ENCODE measurements around the gene A2ML1. TPM values are rescaled to one million over a fixed set of nuclear protein-coding genes. Genes with fewer than 3 reads are reported as not detected.
"Not testable (repeated sequence)": the region's sequence is repeated elsewhere in the genome, so short reads cannot be mapped to it uniquely, and the experiment has no call there.

A2ML1 gene
- total RNA-seq, 4 donors from 2014 or later, result 0.40 to 17.1 (median 2.4) TPM

DNA sequence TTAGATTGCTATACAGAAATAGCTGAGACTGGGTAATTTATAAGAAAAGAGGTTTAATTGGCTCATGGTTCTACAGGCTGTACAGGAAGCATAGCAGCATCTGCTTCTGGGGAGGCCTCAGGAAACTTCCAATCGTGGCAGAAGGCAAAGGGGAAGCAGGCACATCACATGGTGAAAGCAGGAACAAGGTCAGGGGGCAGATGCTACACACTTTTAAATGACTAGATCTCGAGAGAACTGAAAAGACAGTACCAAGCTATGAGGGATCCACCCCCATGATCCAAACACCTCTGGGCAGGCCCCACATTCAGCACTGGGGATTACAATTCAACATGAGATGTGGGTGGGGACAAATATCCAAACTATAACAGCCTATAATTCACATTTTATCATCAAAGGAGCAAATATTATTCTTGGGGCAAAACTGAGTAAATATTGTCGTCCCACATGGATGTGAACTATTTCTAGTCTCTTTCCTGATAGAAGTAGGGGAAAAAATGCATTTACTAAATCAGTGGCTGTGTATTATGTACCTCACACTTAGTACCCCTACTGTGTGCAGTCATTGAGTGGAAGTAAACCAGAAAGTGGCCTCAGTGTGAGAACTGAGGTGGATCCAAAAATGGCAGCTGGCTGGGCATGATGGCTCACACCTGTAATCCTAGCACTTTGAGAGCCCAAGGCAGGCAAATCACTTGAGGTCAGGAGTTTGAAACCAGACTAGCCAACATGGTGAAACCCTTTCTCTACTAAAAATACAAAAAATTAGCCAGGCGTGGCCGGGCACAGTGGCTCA, 25.4 kb upstream of the A2ML1 start:
- TF ChIP-seq POLR2AphosphoS5 (IDR thresholded peaks at IDR 0.05) (no peak), POLR2A (IDR thresholded peaks at IDR 0.05) (no peak), EP300 (IDR thresholded peaks at IDR 0.05) (no peak)
- TF ChIP-seq, protein P1, sequence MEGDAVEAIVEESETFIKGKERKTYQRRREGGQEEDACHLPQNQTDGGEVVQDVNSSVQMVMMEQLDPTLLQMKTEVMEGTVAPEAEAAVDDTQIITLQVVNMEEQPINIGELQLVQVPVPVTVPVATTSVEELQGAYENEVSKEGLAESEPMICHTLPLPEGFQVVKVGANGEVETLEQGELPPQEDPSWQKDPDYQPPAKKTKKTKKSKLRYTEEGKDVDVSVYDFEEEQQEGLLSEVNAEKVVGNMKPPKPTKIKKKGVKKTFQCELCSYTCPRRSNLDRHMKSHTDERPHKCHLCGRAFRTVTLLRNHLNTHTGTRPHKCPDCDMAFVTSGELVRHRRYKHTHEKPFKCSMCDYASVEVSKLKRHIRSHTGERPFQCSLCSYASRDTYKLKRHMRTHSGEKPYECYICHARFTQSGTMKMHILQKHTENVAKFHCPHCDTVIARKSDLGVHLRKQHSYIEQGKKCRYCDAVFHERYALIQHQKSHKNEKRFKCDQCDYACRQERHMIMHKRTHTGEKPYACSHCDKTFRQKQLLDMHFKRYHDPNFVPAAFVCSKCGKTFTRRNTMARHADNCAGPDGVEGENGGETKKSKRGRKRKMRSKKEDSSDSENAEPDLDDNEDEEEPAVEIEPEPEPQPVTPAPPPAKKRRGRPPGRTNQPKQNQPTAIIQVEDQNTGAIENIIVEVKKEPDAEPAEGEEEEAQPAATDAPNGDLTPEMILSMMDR (IDR thresholded peaks at IDR 0.05), result no peak
- no peaks in the 10 kb centered on the region for H3K36me3 ChIP-seq
- H3K4me1 ChIP-seq, result no peaks in the 10 kb centered on the region
- no peak overlapping the region for H3K27ac ChIP-seq
- WGBS, 2 donors (ENCODE audit: low coverage in 1 of 2), result 80 to 86% methylated on average over 4 to 5 of the region's 5 CpGs
- H3K9me3 ChIP-seq, result no peaks in the 10 kb centered on the region
- H3K27me3 ChIP-seq, result no peaks in the 10 kb centered on the region
- H3K4me3 ChIP-seq, result no peak overlapping the region
- ATAC-seq, result no peak

DNA sequence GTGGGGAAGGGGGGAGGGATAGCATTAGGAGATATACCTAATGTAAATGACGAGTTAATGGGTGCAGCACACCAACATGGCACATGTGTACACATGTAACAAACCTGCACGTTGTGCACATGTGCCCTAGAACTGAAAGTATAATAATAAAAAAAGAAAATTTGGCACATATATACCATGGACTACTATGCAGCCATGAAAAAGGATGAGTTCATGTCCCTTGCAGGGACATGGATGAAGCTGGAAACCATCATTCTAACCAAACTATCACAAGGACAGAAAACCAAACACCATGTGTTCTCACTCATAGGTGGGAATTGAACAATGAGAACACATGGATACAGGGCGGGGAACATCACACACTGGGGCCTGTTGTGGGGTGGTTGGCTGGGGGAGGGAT, 21.2 kb upstream of the A2ML1 start:
- not testable (repeated sequence) for H3K4me1 ChIP-seq, H3K27ac ChIP-seq, ATAC-seq, H3K9me3 ChIP-seq, H3K27me3 ChIP-seq, H3K4me3 ChIP-seq, H3K36me3 ChIP-seq
- 67 to 75% methylated on average over 1 of the region's 3 CpGs for WGBS, 2 donors (ENCODE audit: low coverage in 1 of 2)

DNA sequence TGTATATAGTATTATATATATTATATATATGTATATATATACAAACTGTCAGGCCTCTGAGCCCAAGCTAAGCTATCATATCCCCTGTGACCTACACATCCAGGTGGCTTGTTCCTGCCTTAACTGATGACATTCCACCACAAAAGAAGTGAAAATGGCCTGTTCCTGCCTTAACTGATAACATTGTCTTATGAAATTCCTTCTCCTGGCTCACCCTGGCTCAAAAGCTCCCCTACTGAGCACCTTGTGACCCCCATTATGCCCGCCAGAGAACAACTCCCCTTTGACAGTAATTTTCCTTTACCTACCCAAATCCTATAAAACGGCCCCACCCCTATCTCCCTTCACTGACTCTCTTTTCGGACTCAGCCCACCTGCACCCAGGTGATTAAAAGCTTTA, 17.6 kb upstream of the A2ML1 start:
- WGBS, 2 donors (ENCODE audit: low coverage in 1 of 2), result 80% methylated on average over 3 of the region's 3 CpGs; no CpG with 5 or more reads in 1 of the 2 donors

DNA sequence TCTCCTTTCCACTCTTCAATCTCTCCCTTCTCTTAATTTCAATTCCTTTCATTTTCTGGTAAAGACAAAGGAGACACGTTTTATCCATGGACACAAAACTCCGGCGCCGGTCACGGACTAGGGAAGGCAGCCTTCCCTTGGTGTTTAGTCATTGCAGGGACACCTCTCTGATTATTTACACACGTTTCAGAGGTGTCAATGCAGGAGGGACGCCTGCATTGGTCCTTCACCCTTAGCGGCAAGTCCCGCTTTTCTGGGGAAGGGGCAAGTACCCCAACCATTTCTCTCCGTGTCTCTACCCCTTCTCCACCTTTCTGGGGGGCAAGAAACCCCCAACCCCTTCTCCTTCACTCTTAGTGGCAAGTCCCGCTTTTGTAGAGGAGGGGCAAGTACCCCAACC, 16.9 kb upstream of the A2ML1 start:
- not testable (repeated sequence) for H3K27ac ChIP-seq, ATAC-seq, H3K36me3 ChIP-seq, H3K27me3 ChIP-seq, H3K4me3 ChIP-seq, H3K9me3 ChIP-seq, H3K4me1 ChIP-seq
- 88% methylated on average over 9 of the region's 11 CpGs; no CpG with 5 or more reads in 1 of the 2 donors for WGBS, 2 donors (ENCODE audit: low coverage in 1 of 2)

More for the DNA sequence above, 17.6 kb upstream of the A2ML1 start:
- not testable (repeated sequence) for H3K4me3 ChIP-seq, H3K9me3 ChIP-seq, H3K4me1 ChIP-seq, ATAC-seq, H3K27me3 ChIP-seq, H3K36me3 ChIP-seq, H3K27ac ChIP-seq

DNA sequence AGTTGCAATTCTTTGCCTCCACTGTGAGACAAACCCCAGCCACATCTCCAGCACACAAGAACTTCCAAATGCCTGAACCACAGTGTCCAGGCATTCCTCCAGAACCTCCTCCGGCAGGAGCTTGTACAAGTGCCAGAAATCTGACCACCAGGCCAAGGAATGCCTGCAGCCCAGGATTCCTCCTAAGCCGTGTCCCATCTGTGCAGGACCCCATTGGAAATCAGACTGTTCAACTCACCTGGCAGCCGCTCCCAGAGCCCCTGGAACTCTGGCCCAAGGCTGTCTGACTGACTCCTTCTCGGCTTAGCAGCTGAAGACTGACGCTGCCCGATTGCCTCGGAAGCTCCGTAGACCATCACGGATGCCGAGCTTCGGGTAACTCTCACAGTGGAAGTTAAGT, 15.3 kb upstream of the A2ML1 start:
- not testable (repeated sequence) for H3K36me3 ChIP-seq, H3K9me3 ChIP-seq, H3K27me3 ChIP-seq, H3K4me1 ChIP-seq, ATAC-seq, H3K4me3 ChIP-seq, H3K27ac ChIP-seq
- 79% methylated on average over 6 of the region's 11 CpGs; no CpG with 5 or more reads in 1 of the 2 donors for WGBS, 2 donors (ENCODE audit: low coverage in 1 of 2)

DNA sequence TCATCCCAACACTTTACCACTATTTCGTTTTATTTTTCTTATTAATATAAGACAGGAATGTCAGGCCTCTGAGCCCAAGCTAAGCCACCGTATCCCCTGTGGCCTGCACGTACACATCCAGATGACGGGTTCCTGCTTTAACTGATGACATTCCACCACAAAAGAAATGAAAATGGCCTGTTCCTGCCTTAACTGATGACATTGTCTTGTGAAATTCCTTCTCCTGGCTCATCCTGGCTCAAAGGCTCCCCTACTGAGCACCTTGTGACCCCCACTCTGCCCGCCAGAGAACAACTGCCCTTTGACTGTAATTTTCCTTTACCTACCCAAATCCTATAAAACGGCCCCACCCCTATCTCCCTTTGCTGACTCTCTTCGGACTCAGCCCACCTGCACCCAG, 12.3 kb upstream of the A2ML1 start:
- not testable (repeated sequence) for H3K27ac ChIP-seq, H3K27me3 ChIP-seq, H3K4me3 ChIP-seq, H3K36me3 ChIP-seq, H3K9me3 ChIP-seq, ATAC-seq, H3K4me1 ChIP-seq
- WGBS, 2 donors (ENCODE audit: low coverage in 1 of 2), result 79 to 83% methylated on average over 6 to 7 of the region's 7 CpGs

DNA sequence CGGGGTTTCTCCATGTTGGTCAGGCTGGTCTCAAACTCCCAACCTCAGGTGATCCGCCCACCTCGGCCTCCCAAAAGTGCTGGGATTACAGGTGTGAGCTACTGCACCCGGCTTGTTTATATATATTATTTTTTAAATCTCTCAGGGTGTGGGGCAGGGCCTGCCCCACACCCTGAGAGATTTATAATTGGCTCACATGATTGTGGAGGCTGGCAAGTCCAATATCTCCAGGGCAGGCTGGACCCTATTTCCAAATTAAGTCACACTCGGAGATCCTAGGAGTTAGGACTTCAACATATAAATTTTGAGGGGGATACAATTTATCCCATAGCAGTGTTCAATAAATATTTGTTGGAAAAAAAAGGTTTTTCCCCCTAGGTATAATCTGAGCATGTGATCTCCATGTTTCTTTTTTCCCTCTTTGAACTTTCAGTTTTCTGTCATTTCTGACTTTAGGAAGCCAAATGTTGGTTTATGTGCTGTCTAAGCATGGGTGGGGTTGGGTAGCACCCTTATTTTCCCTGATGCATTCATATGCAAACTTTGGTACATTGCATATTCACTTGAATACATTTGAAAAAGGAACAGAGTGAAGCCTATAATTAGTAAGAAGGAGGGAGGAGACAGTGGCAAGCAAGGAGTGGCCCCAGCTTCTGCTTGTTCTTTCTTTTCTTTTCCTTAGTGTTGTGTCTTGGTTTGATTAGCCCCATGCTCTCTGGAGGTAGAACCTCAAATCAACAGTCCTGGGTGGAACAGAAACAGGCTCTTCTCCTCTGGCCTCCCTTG, 8.7 kb upstream of the A2ML1 start:
- no peak for ATAC-seq
- no peaks in the 10 kb centered on the region for H3K36me3 ChIP-seq
- H3K4me3 ChIP-seq, result no peak overlapping the region
- H3K9me3 ChIP-seq, result no peaks in the 10 kb centered on the region
- no peaks in the 10 kb centered on the region for H3K27me3 ChIP-seq
- TF ChIP-seq EP300 (IDR thresholded peaks at IDR 0.05) (no peak), POLR2A (IDR thresholded peaks at IDR 0.05) (no peak), POLR2AphosphoS5 (IDR thresholded peaks at IDR 0.05) (no peak)
- no peak overlapping the region for H3K27ac ChIP-seq
- H3K4me1 ChIP-seq, result no peaks in the 10 kb centered on the region
- 56 to 91% methylated on average over 1 to 5 of the region's 5 CpGs for WGBS, 2 donors (ENCODE audit: low coverage in 1 of 2)

DNA sequence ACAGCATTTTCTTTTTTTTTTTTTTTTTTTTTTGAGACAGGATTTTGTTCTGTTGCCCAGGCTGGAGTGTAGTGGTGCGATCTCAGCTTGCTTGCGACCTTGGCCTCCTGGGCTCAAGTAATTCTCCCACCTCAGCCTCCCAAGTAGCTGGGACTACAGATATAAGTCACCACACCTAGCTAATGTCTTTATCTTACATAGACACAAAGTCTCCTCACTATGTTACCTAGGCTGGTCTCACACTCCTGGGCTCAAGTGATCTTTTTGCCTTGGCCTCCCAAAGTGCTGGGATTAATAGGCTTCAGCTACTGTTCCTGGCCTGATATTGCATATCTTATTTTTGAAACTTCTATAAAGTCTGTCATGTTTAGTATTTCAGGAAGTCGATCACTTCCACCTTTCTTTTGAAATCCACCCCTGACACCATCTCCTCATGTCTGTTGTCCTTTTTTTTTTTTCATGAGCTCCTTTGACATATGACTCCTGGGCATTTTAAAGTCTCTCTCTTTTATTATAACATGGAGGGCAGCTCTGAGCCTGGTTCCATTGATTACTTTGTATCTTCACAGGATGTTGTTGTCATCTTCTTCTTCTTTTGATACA, 5.9 kb upstream of the A2ML1 start:
- Histone ChIP-seq H3K36me3 (no peaks in the 10 kb centered on the region), H3K27ac (no peak overlapping the region), H3K27me3 (no peaks in the 10 kb centered on the region), H3K9me3 (no peaks in the 10 kb centered on the region), H3K4me3 (no peak overlapping the region), H3K4me1 (no peaks in the 10 kb centered on the region)
- no peak for ATAC-seq
- WGBS, 2 donors (ENCODE audit: low coverage in 1 of 2), result 93 to 100% methylated on average over 3 of the region's 3 CpGs
- TF ChIP-seq POLR2A (IDR thresholded peaks at IDR 0.05) (no peak), EP300 (IDR thresholded peaks at IDR 0.05) (no peak), POLR2AphosphoS5 (IDR thresholded peaks at IDR 0.05) (no peak)
- TF ChIP-seq, protein P1 (IDR thresholded peaks at IDR 0.05), result no peak

Measured in gastroesophageal sphincter (tissue), 4 donors.